Measurements from ENCODE around the gene VEGFC. TPM values are rescaled to one million over a fixed set of nuclear protein-coding genes. Genes with fewer than 3 reads are reported as not detected.

VEGFC gene
- total RNA-seq, 1 donor from 2014 or later, result 5.0 TPM

DNA sequence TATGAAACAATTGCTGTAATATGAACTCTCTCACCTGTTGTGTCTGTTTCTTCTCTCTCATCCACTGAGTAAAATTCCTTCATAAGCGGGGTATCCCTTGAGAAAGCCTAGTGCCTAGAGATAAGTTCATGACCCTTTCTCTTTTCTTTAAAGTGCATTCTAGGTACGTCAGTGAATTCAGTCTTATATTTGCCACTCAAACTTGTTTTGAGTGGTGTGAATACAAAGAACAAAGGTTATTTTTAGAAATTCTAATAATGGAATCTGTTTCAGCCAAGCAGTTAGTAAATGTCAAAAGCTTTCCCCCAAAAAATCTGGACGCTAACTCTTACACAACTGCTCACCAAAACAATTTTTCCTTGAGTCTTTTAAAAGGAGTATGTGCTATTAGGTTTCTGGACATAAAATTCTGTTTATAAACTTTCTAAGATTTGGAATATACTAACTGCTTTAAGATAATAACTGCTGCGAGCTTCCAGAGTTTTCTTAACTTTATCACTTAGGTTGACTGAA, 112.0 kb downstream of the VEGFC start:
- Histone ChIP-seq H3K27me3 (ENCODE audit: control insufficient read depth, insufficient read depth, low read length) (no peaks in the 10 kb centered on the region), H3K4me3 (ENCODE audit: low read depth, low read length) (no peak overlapping the region), H3K36me3 (ENCODE audit: control insufficient read depth, insufficient read depth, low read length) (no peaks in the 10 kb centered on the region)
- DNase-seq (ENCODE audit: low read depth), result no peak
- TF ChIP-seq, protein P1, sequence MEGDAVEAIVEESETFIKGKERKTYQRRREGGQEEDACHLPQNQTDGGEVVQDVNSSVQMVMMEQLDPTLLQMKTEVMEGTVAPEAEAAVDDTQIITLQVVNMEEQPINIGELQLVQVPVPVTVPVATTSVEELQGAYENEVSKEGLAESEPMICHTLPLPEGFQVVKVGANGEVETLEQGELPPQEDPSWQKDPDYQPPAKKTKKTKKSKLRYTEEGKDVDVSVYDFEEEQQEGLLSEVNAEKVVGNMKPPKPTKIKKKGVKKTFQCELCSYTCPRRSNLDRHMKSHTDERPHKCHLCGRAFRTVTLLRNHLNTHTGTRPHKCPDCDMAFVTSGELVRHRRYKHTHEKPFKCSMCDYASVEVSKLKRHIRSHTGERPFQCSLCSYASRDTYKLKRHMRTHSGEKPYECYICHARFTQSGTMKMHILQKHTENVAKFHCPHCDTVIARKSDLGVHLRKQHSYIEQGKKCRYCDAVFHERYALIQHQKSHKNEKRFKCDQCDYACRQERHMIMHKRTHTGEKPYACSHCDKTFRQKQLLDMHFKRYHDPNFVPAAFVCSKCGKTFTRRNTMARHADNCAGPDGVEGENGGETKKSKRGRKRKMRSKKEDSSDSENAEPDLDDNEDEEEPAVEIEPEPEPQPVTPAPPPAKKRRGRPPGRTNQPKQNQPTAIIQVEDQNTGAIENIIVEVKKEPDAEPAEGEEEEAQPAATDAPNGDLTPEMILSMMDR (IDR thresholded peaks at IDR 0.05; ENCODE audit: insufficient read depth, low read length, poor library complexity, severe bottlenecking), result no peak

DNA sequence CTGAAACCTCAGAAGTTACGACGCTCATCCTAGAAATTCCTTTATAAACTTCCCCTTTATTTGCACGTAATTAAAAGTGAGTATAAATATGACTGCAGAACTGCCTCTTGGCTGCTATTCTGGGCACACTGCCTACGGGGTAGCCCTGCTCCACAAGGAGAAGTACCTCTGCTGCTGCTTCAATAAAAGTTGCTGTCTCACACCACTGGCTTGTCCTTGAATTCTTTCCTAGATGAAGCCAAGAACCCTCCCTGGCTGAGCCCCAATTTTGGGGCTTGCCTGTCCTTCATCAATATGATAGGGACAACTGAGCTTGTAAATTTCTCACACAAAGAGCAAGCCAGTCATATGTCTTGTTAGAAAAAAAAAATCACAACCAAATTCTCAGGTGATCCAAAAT, 115.8 kb downstream of the VEGFC start:
- no peak for DNase-seq (ENCODE audit: low read depth)
- TF ChIP-seq, protein P1 (IDR thresholded peaks at IDR 0.05; ENCODE audit: insufficient read depth, low read length, poor library complexity, severe bottlenecking), result no peak
- Histone ChIP-seq H3K36me3 (ENCODE audit: control insufficient read depth, insufficient read depth, low read length) (no peaks in the 10 kb centered on the region), H3K4me3 (ENCODE audit: low read depth, low read length) (no peak overlapping the region), H3K27me3 (ENCODE audit: control insufficient read depth, insufficient read depth, low read length) (no peaks in the 10 kb centered on the region)

DNA sequence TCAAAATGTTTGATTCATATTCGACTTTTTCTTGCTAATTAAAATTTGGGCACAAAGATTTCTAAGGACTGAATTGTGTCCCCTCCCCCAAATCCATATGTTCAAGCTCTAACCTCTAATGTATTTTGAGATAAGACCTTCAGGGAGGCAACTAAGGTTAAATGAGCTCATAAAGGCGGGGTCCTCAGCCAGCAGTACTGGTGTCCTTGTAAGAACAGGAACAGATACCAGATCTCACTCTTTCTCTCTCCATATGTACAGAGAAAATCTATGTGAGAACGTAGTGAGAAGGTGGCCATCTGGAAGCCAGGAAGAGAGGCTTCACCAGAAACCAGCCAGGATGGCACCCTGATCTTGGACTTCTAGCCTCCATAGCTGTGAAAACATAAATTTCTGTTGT, 116.9 kb downstream of the VEGFC start:
- no peaks in the 10 kb centered on the region for H3K27me3 ChIP-seq (ENCODE audit: control insufficient read depth, insufficient read depth, low read length)
- no peaks in the 10 kb centered on the region for H3K36me3 ChIP-seq (ENCODE audit: control insufficient read depth, insufficient read depth, low read length)
- TF ChIP-seq, protein P1 (IDR thresholded peaks at IDR 0.05; ENCODE audit: insufficient read depth, low read length, poor library complexity, severe bottlenecking), result no peak
- DNase-seq (ENCODE audit: low read depth), result no peak
- H3K4me3 ChIP-seq (ENCODE audit: low read depth, low read length), result no peak overlapping the region

DNA sequence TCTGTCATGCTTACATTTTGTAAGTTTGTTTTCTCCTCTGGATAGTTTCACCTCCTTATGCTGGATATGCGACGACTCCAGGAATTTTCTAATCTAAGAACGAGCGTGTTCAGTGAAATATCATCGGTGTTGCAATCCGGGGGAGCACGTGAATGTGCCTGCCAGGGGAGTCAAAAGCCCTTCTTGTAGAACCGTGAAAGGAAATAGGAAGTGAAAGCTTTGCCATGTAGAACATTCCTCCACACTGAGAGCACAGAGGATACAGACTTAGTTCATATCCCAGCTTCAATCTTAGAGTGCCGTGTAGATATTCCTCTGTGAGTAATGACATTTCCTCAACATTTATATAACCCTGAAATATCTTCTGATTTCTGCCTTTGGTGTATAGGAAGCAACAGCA, 121.2 kb downstream of the VEGFC start:
- DNase-seq (ENCODE audit: low read depth), result no peak
- no peaks in the 10 kb centered on the region for H3K36me3 ChIP-seq (ENCODE audit: control insufficient read depth, insufficient read depth, low read length)
- H3K4me3 ChIP-seq (ENCODE audit: low read depth, low read length), result no peak overlapping the region
- TF ChIP-seq, protein P1 (IDR thresholded peaks at IDR 0.05; ENCODE audit: insufficient read depth, low read length, poor library complexity, severe bottlenecking), result no peak
- no peaks in the 10 kb centered on the region for H3K27me3 ChIP-seq (ENCODE audit: control insufficient read depth, insufficient read depth, low read length)

DNA sequence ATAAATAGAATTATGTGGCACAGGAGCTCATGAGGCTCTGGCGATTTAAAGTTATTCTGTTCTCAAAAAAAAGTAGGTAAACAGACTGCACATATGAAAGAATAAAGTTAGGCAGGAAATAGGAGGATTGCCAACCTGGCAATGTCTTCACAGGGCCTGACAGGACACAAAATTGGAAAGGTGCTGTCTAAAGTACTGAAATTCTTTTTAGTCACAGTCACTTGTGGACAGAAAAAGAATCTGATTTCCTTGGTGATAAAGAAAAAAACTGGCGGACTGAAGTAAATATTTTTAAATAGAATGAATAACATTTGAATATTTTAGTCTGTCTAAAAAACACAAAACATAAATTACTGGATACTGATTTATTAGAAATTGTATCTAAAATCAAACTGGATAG, 124.4 kb downstream of the VEGFC start:
- Histone ChIP-seq H3K36me3 (ENCODE audit: control insufficient read depth, insufficient read depth, low read length) (no peaks in the 10 kb centered on the region), H3K27me3 (ENCODE audit: control insufficient read depth, insufficient read depth, low read length) (no peaks in the 10 kb centered on the region), H3K4me3 (ENCODE audit: low read depth, low read length) (no peak overlapping the region)
- DNase-seq (ENCODE audit: low read depth), result no peak
- TF ChIP-seq, protein P1 (IDR thresholded peaks at IDR 0.05; ENCODE audit: insufficient read depth, low read length, poor library complexity, severe bottlenecking), result no peak

DNA sequence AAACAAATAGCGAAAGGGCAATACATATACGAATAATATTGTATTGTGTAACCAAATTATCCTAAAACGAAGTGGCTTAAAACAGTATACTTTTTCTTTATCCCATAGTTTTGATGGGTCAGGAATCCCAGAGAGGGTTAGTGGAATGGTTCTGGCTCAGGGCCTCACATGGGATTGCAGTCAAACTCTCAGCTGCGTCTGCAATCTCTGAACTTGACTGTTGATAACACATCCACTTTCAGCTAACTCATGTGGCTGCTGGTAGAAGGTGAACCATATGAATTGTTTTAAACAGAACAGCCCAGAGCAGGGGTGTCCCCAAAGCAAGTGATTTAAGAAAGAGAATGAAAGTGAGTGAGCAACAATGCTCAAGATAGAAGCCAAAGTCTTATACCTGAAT, 127.8 kb downstream of the VEGFC start:
- Histone ChIP-seq H3K27me3 (ENCODE audit: control insufficient read depth, insufficient read depth, low read length) (no peaks in the 10 kb centered on the region), H3K36me3 (ENCODE audit: control insufficient read depth, insufficient read depth, low read length) (no peaks in the 10 kb centered on the region), H3K4me3 (ENCODE audit: low read depth, low read length) (no peak overlapping the region)
- TF ChIP-seq, protein P1 (IDR thresholded peaks at IDR 0.05; ENCODE audit: insufficient read depth, low read length, poor library complexity, severe bottlenecking), result no peak
- no peak for DNase-seq (ENCODE audit: low read depth)

Data from kidney epithelial cell (primary cell).